ENCODE results near the gene CDC5L.

The CDC5L gene

GRCh38 chr6:44387346-44388134 lies at the start of gene CDC5L:
TSS of gene CDC5L (plus strand) at chr6:44387706. CDS start at chr6:44387824, 118 bp downstream.
- Histone ChIP-seq H3K9ac (ENCODE audit: low read length) (peak within 1 kb of the TSS; percentile 90), H3K9me3 (ENCODE audit: insufficient read depth, low read length) (no peaks in the 10 kb centered on the region), H3K4me3 (ENCODE audit: insufficient read depth, low read length, poor library complexity, severe bottlenecking) (peak within 1 kb of the TSS; percentile 79), H3K36me3 (ENCODE audit: low read length) (peaks cover 21% of the 10 kb centered on the region), H3K27ac (ENCODE audit: low read depth, low read length) (peak within 1 kb of the TSS; percentile 87), H3K27me3 (ENCODE audit: low read length) (no peaks in the 10 kb centered on the region), H3K9me2 (replicated peaks; ENCODE audit: insufficient read depth, low read length) (no peaks in the 10 kb centered on the region), H3K79me2 (ENCODE audit: insufficient read depth, low read length) (peaks cover 45% of the 10 kb centered on the region), H3K4me2 (ENCODE audit: low read depth, low read length, poor library complexity, severe bottlenecking) (peak within 1 kb of the TSS; percentile 90), H4K20me1 (ENCODE audit: low read depth, low read length) (peaks cover 25% of the 10 kb centered on the region), H3F3A (ENCODE audit: insufficient read depth) (peaks cover 7% of the 10 kb centered on the region), H2AFZ (ENCODE audit: low read depth, low read length, severe bottlenecking) (peak within 1 kb of the TSS; percentile 85)
- no peak for TF ChIP-seq CTCF (IDR thresholded peaks at IDR 0.05; ENCODE audit: insufficient read depth, low read length, poor library complexity, severe bottlenecking)

GRCh38 chr6:44338228-44339122 lies 49.0 kb upstream of the CDC5L start:
- H3K79me2 ChIP-seq (ENCODE audit: insufficient read depth, low read length): no peaks in the 10 kb centered on the region
- H3K27ac ChIP-seq (ENCODE audit: low read depth, low read length): no peak overlapping the region
- no peaks in the 10 kb centered on the region for H4K20me1 ChIP-seq (ENCODE audit: low read depth, low read length)
- H3K9ac ChIP-seq (ENCODE audit: low read length): no peak overlapping the region
- no peaks in the 10 kb centered on the region for H3F3A ChIP-seq (ENCODE audit: insufficient read depth)
- H3K9me3 ChIP-seq (ENCODE audit: insufficient read depth, low read length): no peaks in the 10 kb centered on the region
- no peak overlapping the region for H3K4me2 ChIP-seq (ENCODE audit: low read depth, low read length, poor library complexity, severe bottlenecking)
- no peaks in the 10 kb centered on the region for H3K9me2 ChIP-seq (replicated peaks; ENCODE audit: insufficient read depth, low read length)
- no peak overlapping the region for H3K4me3 ChIP-seq (ENCODE audit: insufficient read depth, low read length, poor library complexity, severe bottlenecking)
- H2AFZ ChIP-seq (ENCODE audit: low read depth, low read length, severe bottlenecking): no peak overlapping the region
- no peaks in the 10 kb centered on the region; the same call in 1 of the 2 replicates for H3K27me3 ChIP-seq (ENCODE audit: low read length)
- no peaks in the 10 kb centered on the region for H3K36me3 ChIP-seq (ENCODE audit: low read length)
- TF ChIP-seq EZH2phosphoT487 (conservative IDR thresholded peaks at IDR 0.05; ENCODE audit: low read length) (no peak), CTCF (IDR thresholded peaks at IDR 0.05; ENCODE audit: insufficient read depth, low read length, poor library complexity, severe bottlenecking) (peak; percentile 98)

- no peak overlapping the region for H3K27ac ChIP-seq (ENCODE audit: low read depth, low read length)
- no peak for TF ChIP-seq CTCF (IDR thresholded peaks at IDR 0.05; ENCODE audit: insufficient read depth, low read length, poor library complexity, severe bottlenecking)
- TF ChIP-seq EZH2phosphoT487 (conservative IDR thresholded peaks at IDR 0.05; ENCODE audit: low read length): no peak
- no peak overlapping the region for H2AFZ ChIP-seq (ENCODE audit: low read depth, low read length, severe bottlenecking)
- no peaks in the 10 kb centered on the region; the same call in 1 of the 2 replicates for H3K27me3 ChIP-seq (ENCODE audit: low read length)
- H3K9ac ChIP-seq (ENCODE audit: low read length): no peak overlapping the region
- H3F3A ChIP-seq (ENCODE audit: insufficient read depth): no peaks in the 10 kb centered on the region
- no peaks in the 10 kb centered on the region for H3K9me3 ChIP-seq (ENCODE audit: insufficient read depth, low read length)
- no peaks in the 10 kb centered on the region for H4K20me1 ChIP-seq (ENCODE audit: low read depth, low read length)
- no peaks in the 10 kb centered on the region for H3K36me3 ChIP-seq (ENCODE audit: low read length)
- H3K4me3 ChIP-seq (ENCODE audit: insufficient read depth, low read length, poor library complexity, severe bottlenecking): no peak overlapping the region
- no peaks in the 10 kb centered on the region for H3K9me2 ChIP-seq (replicated peaks; ENCODE audit: insufficient read depth, low read length)
- no peak overlapping the region for H3K4me2 ChIP-seq (ENCODE audit: low read depth, low read length, poor library complexity, severe bottlenecking)
- no peaks in the 10 kb centered on the region for H3K79me2 ChIP-seq (ENCODE audit: insufficient read depth, low read length)
Measured at GRCh38 chr6:44339301-44339700, 48.2 kb upstream of the CDC5L start.
